OCI-LY7 (cell line): ENCODE data around the gene DKK1. TPM values are rescaled to one million over a fixed set of nuclear protein-coding genes. Genes with fewer than 3 reads are reported as not detected.

Experiments used
- BruUV-seq: library from RNA; stranded (reverse); fragments of 400-500 nt; replicated peaks from 2 replicates; lab custom pipeline; 2021; lab: Mats Ljungman, UMichigan
- CTCF ChIA-PET: fragments of 300-600 bp; sonication (Branson Sonifier 250); formaldehyde crosslinking; loops from one replicate; lab custom pipeline; 2022; ENCODE audit warnings: antibody characterized with exemption; ENCODE audit not compliant: unreplicated experiment; lab: Charles Lee
- POLR2A ChIA-PET: fragments of 300-600 bp; sonication (Branson Sonifier 250); formaldehyde crosslinking; loops from one replicate; lab custom pipeline; 2022; ENCODE audit warnings: antibody characterized with exemption; lab: Charles Lee
- DNase-seq: peaks from one replicate; pipeline ENCODE4 v3.0.0-alpha.2; 2015; ENCODE audit warnings: low spot score
- H2AFZ ChIP-seq: fragments of 200-600 bp; sonication (generic), shearing (Covaris generic); 2 replicates; pipeline ENCODE4 v1.6.1; 2014; ENCODE audit warnings: mild to moderate bottlenecking, antibody characterized with exemption, low read length, moderate library complexity
- H3K27ac ChIP-seq: fragments of 200-600 bp; sonication (generic); 2 replicates; pipeline ENCODE4 v1.5.1; 2014; ENCODE audit warnings: mixed run types, low read depth, mild to moderate bottlenecking, moderate library complexity, low read length, inconsistent platforms; ENCODE audit not compliant: poor library complexity, severe bottlenecking
- H3K36me3 ChIP-seq: fragments of 200-600 bp; sonication (generic); 2 replicates; pipeline ENCODE4 v1.6.1; 2014; ENCODE audit warnings: mild to moderate bottlenecking, antibody characterized with exemption, low read length, moderate library complexity, mixed read lengths; ENCODE audit not compliant: insufficient read depth
- H3K4me1 ChIP-seq: fragments of 200-600 bp; sonication (generic); 2 replicates; pipeline ENCODE4 v1.5.1; 2014; ENCODE audit warnings: mild to moderate bottlenecking, low read length; ENCODE audit not compliant: insufficient read depth, poor library complexity, severe bottlenecking
- H3K4me2 ChIP-seq: fragments of 200-600 bp; sonication (generic); 2 replicates; pipeline ENCODE4 v1.6.1; 2014; ENCODE audit warnings: mild to moderate bottlenecking, low read length
- H3K4me3 ChIP-seq: fragments of 200-600 bp; sonication (generic); 2 replicates; pipeline ENCODE4 v1.5.1; 2014; ENCODE audit warnings: mild to moderate bottlenecking, low read depth, low read length; ENCODE audit not compliant: poor library complexity, severe bottlenecking
- H3K79me2 ChIP-seq: fragments of 200-600 bp; sonication (generic); 2 replicates; pipeline ENCODE4 v1.6.1; 2016; ENCODE audit warnings: low read depth, mild to moderate bottlenecking, low read length, moderate library complexity, mixed read lengths; ENCODE audit not compliant: insufficient read depth
- H3K9me2 ChIP-seq: fragments of 200-600 bp; sonication (generic); 2 replicates; pipeline ENCODE4 v1.6.1; 2016; ENCODE audit warnings: mild to moderate bottlenecking, low read length, mixed read lengths; ENCODE audit not compliant: insufficient read depth
- H3K9me3 ChIP-seq: fragments of 200-600 bp; sonication (generic); 2 replicates; pipeline ENCODE4 v1.6.1; 2014; ENCODE audit warnings: mild to moderate bottlenecking, mixed run types, low read length, mixed read lengths
- H4K20me1 ChIP-seq: fragments of 200-600 bp; sonication (generic); 2 replicates; pipeline ENCODE4 v1.6.1; 2014; ENCODE audit warnings: mild to moderate bottlenecking, antibody characterized with exemption, low read length, moderate library complexity, mixed read lengths; ENCODE audit not compliant: insufficient read depth
- EZH2phosphoT487 ChIP-seq: fragments of 200-600 bp; sonication (generic); IDR thresholded peaks from 2 replicates; pipeline ENCODE4 v1.6.1; 2018; ENCODE audit warnings: low read depth, borderline replicate concordance, mild to moderate bottlenecking, mixed run types, antibody characterized with exemption, low read length, moderate library complexity, mixed read lengths
- intact Hi-C: fragments of 100-400 bp; cut with micrococcal nuclease; formaldehyde crosslinking; loops from one replicate; pipeline ENCODE4 v1.10.0; 2022; ENCODE audit not compliant: unreplicated experiment
- total RNA-seq, 2 experiments: library from RNA; depleted of rRNA in 1 of 2; stranded (reverse); fragments of >200 nt in 1 of 2; shearing (Covaris generic) in 1 of 2; gene quantifications; 2 replicates each; pipeline ENCODE4 v1.2.3, GENCODE V29; 2014 to 2022
- TF ChIP-seq, protein P1 (sequence below): fragments of 200-600 bp; sonication (generic); conservative IDR thresholded peaks from 2 replicates; pipeline ENCODE4 v1.5.1; 2014; ENCODE audit warnings: mild to moderate bottlenecking, antibody characterized with exemption, low read length, moderate library complexity, mixed read lengths

The DKK1 gene
- total RNA-seq, 2 experiments from 2014 or later: not detected

DNA sequence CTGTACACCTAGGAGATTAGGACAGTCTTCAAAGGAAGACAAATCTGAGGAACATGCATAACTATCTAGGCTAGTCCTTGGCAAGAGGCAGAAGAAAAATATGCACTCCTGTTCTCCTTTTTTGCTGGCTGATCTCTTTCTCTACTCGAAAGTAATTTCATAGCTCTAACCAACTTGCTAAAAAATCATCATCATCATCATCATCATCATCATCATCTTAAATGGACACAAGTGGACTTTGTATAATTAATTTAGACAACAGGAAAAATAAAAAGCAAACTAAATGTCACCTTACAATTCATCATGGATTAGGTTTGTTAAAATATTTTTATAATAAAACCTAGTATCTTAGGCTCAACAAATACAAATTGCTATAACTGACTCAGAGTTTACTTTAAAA lies 47.2 kb upstream of the DKK1 start:
- intact Hi-C loops: no loop called here
- CTCF ChIA-PET: no interaction called here
- Histone ChIP-seq H3K79me2 (no peaks in the 10 kb centered on the region), H3K27ac (no peak overlapping the region), H3K9me3 (no peaks in the 10 kb centered on the region), H3K4me3 (no peak overlapping the region), H3K4me2 (no peak overlapping the region), H2AFZ (no peak overlapping the region), H3K36me3 (no peaks in the 10 kb centered on the region), H3K4me1 (no peaks in the 10 kb centered on the region), H4K20me1 (no peaks in the 10 kb centered on the region), H3K9me2 (no peaks in the 10 kb centered on the region)
- no peak for DNase-seq
- BruUV-seq: no TSS peak
- POLR2A ChIA-PET: interaction anchor here (0.6 kb wide), 1 partner anchor 1153 kb away, joined by 3 read pairs; no protein-coding TSS in a partner anchor
- TF ChIP-seq, protein P1, sequence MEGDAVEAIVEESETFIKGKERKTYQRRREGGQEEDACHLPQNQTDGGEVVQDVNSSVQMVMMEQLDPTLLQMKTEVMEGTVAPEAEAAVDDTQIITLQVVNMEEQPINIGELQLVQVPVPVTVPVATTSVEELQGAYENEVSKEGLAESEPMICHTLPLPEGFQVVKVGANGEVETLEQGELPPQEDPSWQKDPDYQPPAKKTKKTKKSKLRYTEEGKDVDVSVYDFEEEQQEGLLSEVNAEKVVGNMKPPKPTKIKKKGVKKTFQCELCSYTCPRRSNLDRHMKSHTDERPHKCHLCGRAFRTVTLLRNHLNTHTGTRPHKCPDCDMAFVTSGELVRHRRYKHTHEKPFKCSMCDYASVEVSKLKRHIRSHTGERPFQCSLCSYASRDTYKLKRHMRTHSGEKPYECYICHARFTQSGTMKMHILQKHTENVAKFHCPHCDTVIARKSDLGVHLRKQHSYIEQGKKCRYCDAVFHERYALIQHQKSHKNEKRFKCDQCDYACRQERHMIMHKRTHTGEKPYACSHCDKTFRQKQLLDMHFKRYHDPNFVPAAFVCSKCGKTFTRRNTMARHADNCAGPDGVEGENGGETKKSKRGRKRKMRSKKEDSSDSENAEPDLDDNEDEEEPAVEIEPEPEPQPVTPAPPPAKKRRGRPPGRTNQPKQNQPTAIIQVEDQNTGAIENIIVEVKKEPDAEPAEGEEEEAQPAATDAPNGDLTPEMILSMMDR: no peak

DNA sequence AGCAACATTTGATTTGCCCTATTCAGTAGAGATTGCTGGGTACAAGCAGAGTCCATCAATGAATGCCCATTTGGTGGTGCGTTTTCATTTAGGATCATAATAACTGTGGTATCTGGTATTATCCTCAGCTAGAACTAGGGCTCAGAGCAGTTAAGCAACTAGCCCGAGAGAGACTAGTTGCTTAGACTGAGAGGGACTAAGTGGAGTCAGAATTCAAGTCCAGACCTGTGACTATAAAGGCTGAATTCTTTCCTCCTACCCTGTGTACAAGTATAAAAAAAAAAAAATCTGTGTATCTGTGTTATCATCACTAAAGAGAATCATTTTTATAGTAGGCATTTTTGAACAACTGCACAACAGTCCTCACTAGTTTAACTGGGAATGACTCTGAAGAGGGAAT lies 45.3 kb upstream of the DKK1 start:
- Histone ChIP-seq H4K20me1 (no peaks in the 10 kb centered on the region), H3K4me3 (no peak overlapping the region), H3K4me1 (no peaks in the 10 kb centered on the region), H3K27ac (no peak overlapping the region), H2AFZ (no peak overlapping the region), H3K9me3 (no peaks in the 10 kb centered on the region), H3K9me2 (no peaks in the 10 kb centered on the region), H3K4me2 (no peak overlapping the region), H3K79me2 (no peaks in the 10 kb centered on the region), H3K36me3 (no peaks in the 10 kb centered on the region)
- POLR2A ChIA-PET: interaction anchor here (0.5 kb wide), 1 partner anchor 159 kb away, joined by 3 read pairs; no protein-coding TSS in a partner anchor
- no peak for DNase-seq
- TF ChIP-seq, protein P1: no peak
- CTCF ChIA-PET: no interaction called here
- no TSS peak for BruUV-seq
- intact Hi-C loops: no loop called here

DNA sequence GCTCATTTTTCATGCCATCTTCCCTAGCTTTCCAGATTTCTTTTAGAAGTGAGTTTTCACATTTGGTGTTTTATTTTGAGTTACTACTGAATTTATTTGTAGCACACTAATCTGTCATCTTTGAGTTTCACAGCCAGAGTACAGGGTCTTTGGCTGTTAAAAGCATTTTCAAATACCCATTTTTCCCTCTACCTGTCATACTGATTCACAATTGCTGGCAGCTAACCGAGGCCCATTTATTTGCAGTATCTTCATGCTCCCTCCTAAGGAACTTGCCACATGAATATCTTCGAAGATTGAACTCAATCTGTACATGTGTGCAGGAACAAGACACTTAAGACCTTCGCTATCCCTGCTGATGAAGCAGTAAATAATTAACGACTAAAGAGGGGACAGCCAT lies 44.8 kb upstream of the DKK1 start:
- intact Hi-C loops: no loop called here
- BruUV-seq: no TSS peak
- DNase-seq: no peak
- no peak overlapping the region for H3K4me2 ChIP-seq
- H3K4me1 ChIP-seq: no peaks in the 10 kb centered on the region
- H3K79me2 ChIP-seq: no peaks in the 10 kb centered on the region
- H3K36me3 ChIP-seq: no peaks in the 10 kb centered on the region
- no peaks in the 10 kb centered on the region for H4K20me1 ChIP-seq
- no peak overlapping the region for H3K27ac ChIP-seq
- CTCF ChIA-PET: no interaction called here
- no peaks in the 10 kb centered on the region for H3K9me3 ChIP-seq
- no peak for TF ChIP-seq EZH2phosphoT487
- TF ChIP-seq, protein P1: no peak
- no peaks in the 10 kb centered on the region for H3K9me2 ChIP-seq
- POLR2A ChIA-PET: interaction anchor here (0.5 kb wide), 1 partner anchor 158 kb away, joined by 3 read pairs; no protein-coding TSS in a partner anchor
- H3K4me3 ChIP-seq: no peak overlapping the region
- no peak overlapping the region for H2AFZ ChIP-seq
